DOHH2 (cell line): ENCODE results near the gene USP30.
A peak's percentile ranks its signal among the peaks of the same experiment; 100 is the strongest.

Experiments
- H3F3A ChIP-seq: fragments of 200-600 bp; sonication (generic), shearing (Covaris generic); 2 replicates; pipeline ENCODE4 v1.6.0; 2016; ENCODE audit warnings: antibody characterized with exemption, mild to moderate bottlenecking; ENCODE audit not compliant: control insufficient read depth, insufficient read depth
- H3K27ac ChIP-seq: fragments of 200-600 bp; sonication (generic); 2 replicates; pipeline ENCODE4 v1.5.1; 2014; ENCODE audit warnings: low read depth, mild to moderate bottlenecking, low read length, moderate library complexity
- H3K27me3 ChIP-seq: fragments of 200-600 bp; sonication (generic); 2 replicates; pipeline ENCODE4 v1.6.1; 2014; ENCODE audit warnings: mild to moderate bottlenecking, low read length, mixed read lengths; ENCODE audit not compliant: control insufficient read depth
- H3K36me3 ChIP-seq: fragments of 200-600 bp; sonication (generic); 2 replicates; pipeline ENCODE4 v1.6.1; 2014; ENCODE audit warnings: mild to moderate bottlenecking, low read length, moderate library complexity, mixed read lengths; ENCODE audit not compliant: control insufficient read depth
- H3K4me1 ChIP-seq: fragments of 200-600 bp; sonication (generic); 2 replicates; pipeline ENCODE4 v1.6.1; 2014; ENCODE audit warnings: mild to moderate bottlenecking, low read length, mixed read lengths; ENCODE audit not compliant: control insufficient read depth
- H3K4me2 ChIP-seq: fragments of 200-600 bp; sonication (generic); 2 replicates; pipeline ENCODE4 v1.6.0; 2014; ENCODE audit warnings: mild to moderate bottlenecking, low read length, moderate library complexity
- H3K4me3 ChIP-seq: fragments of 200-600 bp; sonication (generic); 2 replicates; pipeline ENCODE4 v1.5.1; 2014; ENCODE audit warnings: mild to moderate bottlenecking, low read length, mixed read lengths
- H3K79me2 ChIP-seq: fragments of 200-600 bp; sonication (generic); 2 replicates; pipeline ENCODE4 v1.6.1; 2014; ENCODE audit warnings: mild to moderate bottlenecking, low read length, mixed read lengths; ENCODE audit not compliant: control insufficient read depth
- H3K9me2 ChIP-seq: fragments of 200-600 bp; sonication (generic); replicated peaks from 2 replicates; pipeline ENCODE4 v1.6.1; 2014; ENCODE audit warnings: mild to moderate bottlenecking, low read length, mixed read lengths; ENCODE audit not compliant: control insufficient read depth
- H3K9me3 ChIP-seq: fragments of 200-600 bp; sonication (generic); 2 replicates; pipeline ENCODE4 v1.6.1; 2014; ENCODE audit warnings: antibody characterized with exemption, low read length, mixed read lengths; ENCODE audit not compliant: control insufficient read depth, insufficient read depth
- H4K20me1 ChIP-seq: fragments of 200-600 bp; sonication (generic); 2 replicates; pipeline ENCODE4 v1.6.0; 2014; ENCODE audit warnings: low read depth, mild to moderate bottlenecking, antibody characterized with exemption, low read length, moderate library complexity; ENCODE audit not compliant: control insufficient read depth, insufficient read depth
- EZH2phosphoT487 ChIP-seq: fragments of 200-600 bp; sonication (generic); IDR thresholded peaks from 2 replicates; pipeline ENCODE4 v1.6.1; 2017; ENCODE audit warnings: borderline replicate concordance, mild to moderate bottlenecking, antibody characterized with exemption, low read length, moderate library complexity, mixed read lengths
- TF ChIP-seq, protein P1 (sequence below): fragments of 200-600 bp; sonication (generic); IDR thresholded peaks from one replicate; pipeline ENCODE4 v1.5.1; 2014; ENCODE audit warnings: antibody characterized with exemption, mild to moderate bottlenecking, low read depth, low read length; ENCODE audit not compliant: poor library complexity, severe bottlenecking

USP30 gene

DNA sequence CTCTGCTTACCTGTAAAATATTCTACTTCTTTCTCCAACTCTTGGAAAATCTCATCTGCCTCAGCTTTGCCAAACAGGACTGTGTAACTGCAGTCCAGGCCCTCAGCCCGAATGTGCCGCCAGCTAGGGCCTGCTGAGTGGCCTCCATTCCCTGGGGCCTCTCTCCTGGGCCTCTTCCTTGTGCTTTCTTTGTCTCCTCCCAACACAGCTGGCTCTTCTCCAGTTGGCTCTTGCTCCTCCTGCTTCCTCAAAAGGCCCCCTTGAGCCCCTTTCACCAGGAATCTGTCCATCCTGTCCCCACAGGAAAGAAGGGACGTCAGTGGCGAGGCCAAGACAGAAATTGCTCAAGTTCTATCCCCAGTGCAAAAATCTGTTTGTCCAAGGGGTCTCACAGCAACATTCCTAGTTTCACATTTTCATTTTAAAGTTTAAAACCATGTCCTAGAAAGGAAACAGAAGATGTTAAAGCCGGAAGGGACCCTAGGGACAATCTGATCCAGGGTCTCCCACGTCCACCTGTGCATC, 40.2 kb downstream of the USP30 start:
- peaks cover 7% of the 10 kb centered on the region for H3F3A ChIP-seq
- peaks cover 41% of the 10 kb centered on the region for H3K79me2 ChIP-seq
- peak overlapping the region; percentile 55 for H3K27ac ChIP-seq
- H3K4me2 ChIP-seq: peak overlapping the region; percentile 99
- H3K27me3 ChIP-seq: no peaks in the 10 kb centered on the region
- H3K9me2 ChIP-seq: no peaks in the 10 kb centered on the region
- H3K4me3 ChIP-seq: peak overlapping the region; percentile 80
- peaks cover 44% of the 10 kb centered on the region for H3K4me1 ChIP-seq
- no peaks in the 10 kb centered on the region for H3K9me3 ChIP-seq
- peaks cover 49% of the 10 kb centered on the region for H3K36me3 ChIP-seq
- TF ChIP-seq, protein P1, sequence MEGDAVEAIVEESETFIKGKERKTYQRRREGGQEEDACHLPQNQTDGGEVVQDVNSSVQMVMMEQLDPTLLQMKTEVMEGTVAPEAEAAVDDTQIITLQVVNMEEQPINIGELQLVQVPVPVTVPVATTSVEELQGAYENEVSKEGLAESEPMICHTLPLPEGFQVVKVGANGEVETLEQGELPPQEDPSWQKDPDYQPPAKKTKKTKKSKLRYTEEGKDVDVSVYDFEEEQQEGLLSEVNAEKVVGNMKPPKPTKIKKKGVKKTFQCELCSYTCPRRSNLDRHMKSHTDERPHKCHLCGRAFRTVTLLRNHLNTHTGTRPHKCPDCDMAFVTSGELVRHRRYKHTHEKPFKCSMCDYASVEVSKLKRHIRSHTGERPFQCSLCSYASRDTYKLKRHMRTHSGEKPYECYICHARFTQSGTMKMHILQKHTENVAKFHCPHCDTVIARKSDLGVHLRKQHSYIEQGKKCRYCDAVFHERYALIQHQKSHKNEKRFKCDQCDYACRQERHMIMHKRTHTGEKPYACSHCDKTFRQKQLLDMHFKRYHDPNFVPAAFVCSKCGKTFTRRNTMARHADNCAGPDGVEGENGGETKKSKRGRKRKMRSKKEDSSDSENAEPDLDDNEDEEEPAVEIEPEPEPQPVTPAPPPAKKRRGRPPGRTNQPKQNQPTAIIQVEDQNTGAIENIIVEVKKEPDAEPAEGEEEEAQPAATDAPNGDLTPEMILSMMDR: no peak
- H4K20me1 ChIP-seq: no peaks in the 10 kb centered on the region

DNA sequence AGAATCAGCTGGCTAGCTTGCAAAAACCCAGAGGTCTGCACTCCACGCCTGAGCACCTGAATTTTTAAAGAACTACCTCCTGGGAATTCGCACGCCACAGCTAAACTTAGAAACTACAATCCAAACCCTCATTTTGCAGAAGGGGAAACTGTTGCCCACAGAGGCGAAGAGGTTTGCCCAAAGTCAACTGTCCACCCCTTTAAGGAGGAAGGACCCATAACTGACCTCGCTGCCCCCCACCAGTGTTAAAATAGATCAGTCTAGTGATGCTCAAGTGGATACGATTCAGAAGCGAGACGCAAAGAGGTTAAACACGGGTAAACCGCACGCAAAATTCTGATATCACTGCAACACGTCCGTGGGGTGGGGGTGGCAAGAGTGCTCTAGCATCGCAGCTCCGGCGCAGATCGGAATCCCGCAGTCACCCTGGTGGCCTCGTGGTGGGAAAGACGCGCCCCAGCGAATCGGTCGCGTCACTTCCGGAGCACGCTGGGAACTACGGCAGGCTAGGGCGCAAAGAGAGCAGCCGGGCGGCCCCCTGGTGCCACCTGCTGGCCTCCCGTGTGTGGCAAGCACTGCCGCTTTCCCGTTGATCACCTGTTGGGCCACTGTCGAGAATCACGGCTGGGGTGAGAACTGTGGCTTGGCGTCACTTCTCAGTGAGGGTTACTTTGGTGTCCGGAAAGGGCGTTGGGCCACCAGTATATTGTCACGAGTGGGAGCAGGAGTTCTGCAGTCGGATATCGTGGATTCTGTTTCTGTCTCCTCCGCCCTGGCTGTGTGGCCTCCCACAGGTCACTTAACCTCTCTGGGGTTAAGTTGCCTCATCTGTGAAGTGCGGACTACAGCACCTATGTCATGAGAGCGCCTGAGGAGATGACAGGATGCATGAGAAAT, 40.9 kb downstream of the USP30 start, which contains the start of gene ALKBH2:
Gene ALKBH2, minus strand, starts transcription at position 451 of the 897 bp plus-strand sequence. CDS start 686 bp downstream, outside the sequence.
- peak within 1 kb of the TSS; percentile 99 for H3K4me2 ChIP-seq
- no peaks in the 10 kb centered on the region for H3K27me3 ChIP-seq
- H4K20me1 ChIP-seq: peaks cover 1% of the 10 kb centered on the region; the same call in 1 of the 2 replicates
- H3K4me3 ChIP-seq: peak within 1 kb of the TSS; percentile 80
- H3K36me3 ChIP-seq: peaks cover 43% of the 10 kb centered on the region
- H3F3A ChIP-seq: peaks cover 7% of the 10 kb centered on the region; the same call in 1 of the 2 replicates
- H3K4me1 ChIP-seq: peaks cover 44% of the 10 kb centered on the region
- no peaks in the 10 kb centered on the region for H3K9me2 ChIP-seq
- H3K9me3 ChIP-seq: no peaks in the 10 kb centered on the region
- H3K27ac ChIP-seq: peak within 1 kb of the TSS; percentile 55
- TF ChIP-seq, protein P1: peak; percentile 91
- TF ChIP-seq EZH2phosphoT487: no peak
- peaks cover 44% of the 10 kb centered on the region for H3K79me2 ChIP-seq

DNA sequence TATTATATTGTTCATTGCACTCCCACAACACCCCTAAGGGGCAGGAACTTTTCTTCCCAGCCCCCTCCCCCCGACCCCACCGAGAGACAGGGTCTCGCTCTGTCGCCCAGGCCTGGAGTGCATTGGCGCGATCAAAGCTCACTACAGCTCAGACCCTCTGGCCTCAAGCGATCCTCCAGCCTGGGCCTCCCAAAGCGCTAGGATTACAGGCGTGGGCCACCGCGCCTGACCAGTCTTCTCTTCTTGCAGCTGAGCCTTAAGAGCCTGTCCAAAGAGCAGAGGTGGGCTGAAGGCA, 44.7 kb downstream of the USP30 start:
- H3K9me2 ChIP-seq: no peaks in the 10 kb centered on the region
- peaks cover 11% of the 10 kb centered on the region; the same call in 1 of the 2 replicates for H4K20me1 ChIP-seq
- TF ChIP-seq, protein P1: no peak
- TF ChIP-seq EZH2phosphoT487: no peak
- H3K9me3 ChIP-seq: no peaks in the 10 kb centered on the region
- H3K36me3 ChIP-seq: peaks cover 41% of the 10 kb centered on the region
- peak overlapping the region; percentile 72 for H3K27ac ChIP-seq
- H3K4me1 ChIP-seq: peaks cover 39% of the 10 kb centered on the region
- H3K27me3 ChIP-seq: no peaks in the 10 kb centered on the region
- H3K4me2 ChIP-seq: peak overlapping the region; percentile 93
- peaks cover 3% of the 10 kb centered on the region; the same call in 1 of the 2 replicates for H3F3A ChIP-seq
- peaks cover 35% of the 10 kb centered on the region for H3K79me2 ChIP-seq
- H3K4me3 ChIP-seq: peak overlapping the region; percentile 97
